Measurements from ENCODE around the gene HDGFL2.

Gene HDGFL2

DNA sequence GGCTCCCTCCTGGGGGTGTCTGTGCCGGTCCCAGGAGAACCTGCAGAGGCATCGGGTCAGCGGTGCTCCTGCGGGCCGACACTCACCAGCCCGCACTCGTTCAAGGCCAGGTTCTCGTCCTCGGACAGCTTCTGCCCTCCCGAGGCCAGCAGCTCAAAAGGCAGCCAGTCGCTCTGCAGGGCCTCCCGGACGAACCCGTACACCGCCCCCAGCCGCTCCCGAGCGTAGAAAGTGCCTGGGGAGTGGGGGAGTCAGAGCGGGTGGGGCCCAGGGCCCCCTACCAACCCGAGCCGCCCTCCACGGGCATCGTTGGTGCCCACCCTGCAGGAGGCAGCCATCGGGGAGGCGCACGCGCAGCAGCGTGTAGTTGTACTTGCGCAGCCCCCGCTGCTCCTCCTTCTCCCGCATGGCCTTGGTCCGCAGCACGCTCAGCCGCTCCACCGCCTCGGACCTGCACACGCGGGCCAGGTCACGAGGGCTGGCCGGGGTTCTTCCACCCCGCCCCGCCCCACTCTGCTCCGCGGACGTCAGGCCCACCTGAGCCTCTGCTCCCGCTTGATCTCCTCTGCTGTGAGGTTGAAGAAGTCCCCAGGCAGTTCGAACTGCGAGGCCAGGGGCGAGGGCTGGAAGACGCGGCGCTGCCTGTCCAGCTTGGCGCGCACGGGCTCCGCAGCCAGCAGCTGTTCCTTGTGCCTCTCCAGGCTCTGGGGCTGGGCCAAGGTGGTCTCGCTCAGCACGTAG, 26.0 kb upstream of the HDGFL2 start:
- DNase-seq = no peak

- no peak for DNase-seq
Measured at GRCh38 chr19:4446704-4447200, 25.3 kb upstream of the HDGFL2 start.

- no peak for DNase-seq
Measured at GRCh38 chr19:4447327-4448146, 24.6 kb upstream of the HDGFL2 start.

DNA sequence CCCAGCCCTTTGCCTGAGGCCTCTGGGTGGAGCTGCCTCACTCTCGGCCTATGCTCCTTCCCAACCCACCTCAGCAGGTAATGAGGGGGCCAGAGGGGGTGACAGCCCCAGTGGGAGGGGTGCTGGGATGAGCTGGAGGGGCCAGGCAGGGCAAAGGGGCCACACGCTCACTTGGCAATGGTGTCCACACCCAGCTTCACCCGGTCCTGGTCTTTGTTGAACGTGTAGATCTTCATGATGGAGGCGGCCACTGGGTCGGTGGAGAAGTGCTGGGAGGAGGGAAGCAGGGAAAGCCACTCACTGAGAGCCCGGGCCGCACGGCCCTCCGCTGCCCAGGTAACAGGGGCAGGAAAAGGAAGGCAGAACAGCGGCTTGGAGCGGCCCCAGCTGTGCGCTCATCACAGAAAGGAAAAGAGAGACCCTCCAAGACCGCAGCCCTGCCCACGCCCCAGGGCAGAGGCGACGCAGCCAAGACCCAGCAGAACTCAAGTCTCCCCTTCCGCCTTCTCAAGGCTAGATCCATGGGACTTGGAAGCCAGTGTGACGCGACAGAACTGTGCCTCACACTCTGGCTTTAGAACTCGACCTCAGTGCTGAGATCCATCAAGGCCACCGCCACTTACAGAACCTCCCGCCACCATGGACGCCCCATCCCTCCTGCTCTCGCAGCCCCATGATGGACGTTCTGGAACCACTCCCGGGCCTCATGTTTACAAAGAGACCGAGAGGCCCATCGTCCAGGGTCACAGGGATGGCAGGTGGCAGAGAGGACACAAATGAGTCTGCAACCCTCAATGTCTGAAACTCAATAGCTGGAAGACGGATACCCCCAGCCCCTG, 23.7 kb upstream of the HDGFL2 start:
- no peak for DNase-seq

DNA sequence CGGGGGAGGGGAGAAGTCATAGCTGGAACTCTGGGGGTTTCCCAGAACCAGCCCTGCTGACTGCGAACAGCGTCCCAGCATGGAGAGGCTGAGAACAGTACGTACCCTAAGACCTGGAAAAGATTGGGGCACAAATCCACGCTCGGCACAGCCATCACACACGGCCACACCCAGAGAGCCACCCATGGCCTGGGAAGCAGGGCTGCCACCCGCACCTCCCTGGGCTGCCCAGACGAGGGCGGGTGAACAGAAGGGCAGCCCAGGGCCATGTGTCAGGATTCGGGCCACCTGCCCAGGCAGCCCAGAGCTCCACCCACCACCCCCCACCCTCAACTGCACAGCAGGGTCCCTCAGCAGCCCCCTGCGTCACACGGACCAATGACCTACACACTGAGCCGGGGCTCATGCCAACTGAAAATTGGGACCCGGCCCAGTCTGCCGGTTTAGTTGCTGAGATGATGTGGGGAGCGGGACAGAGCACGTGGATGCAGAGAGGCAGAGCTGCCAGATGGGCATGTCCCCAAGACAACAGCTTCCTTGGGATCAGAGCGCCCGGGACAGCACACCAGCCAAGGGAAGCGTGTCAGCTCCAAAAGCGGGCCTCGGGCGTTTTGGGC, 23.0 kb upstream of the HDGFL2 start:
- no peak for DNase-seq

DNA sequence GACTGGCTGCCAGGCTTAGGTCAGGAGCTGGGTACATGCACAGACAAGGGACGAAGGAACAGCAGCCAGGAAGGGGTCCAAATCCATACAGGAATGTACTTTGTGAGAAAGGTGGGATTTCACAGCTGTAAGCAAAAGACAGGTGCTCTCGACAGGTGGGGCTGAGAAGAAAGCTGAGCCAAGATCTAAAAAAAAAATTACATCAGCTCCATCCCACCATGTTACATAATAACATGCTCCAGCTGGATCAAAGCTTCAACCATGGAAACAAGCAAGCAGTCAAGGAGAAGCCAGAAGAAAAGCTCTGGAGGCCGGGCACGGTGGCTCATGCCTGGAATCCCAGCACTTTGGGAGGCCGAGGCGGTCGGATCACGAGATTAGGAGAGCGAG, 22.5 kb upstream of the HDGFL2 start:
- no peak for DNase-seq

DNA sequence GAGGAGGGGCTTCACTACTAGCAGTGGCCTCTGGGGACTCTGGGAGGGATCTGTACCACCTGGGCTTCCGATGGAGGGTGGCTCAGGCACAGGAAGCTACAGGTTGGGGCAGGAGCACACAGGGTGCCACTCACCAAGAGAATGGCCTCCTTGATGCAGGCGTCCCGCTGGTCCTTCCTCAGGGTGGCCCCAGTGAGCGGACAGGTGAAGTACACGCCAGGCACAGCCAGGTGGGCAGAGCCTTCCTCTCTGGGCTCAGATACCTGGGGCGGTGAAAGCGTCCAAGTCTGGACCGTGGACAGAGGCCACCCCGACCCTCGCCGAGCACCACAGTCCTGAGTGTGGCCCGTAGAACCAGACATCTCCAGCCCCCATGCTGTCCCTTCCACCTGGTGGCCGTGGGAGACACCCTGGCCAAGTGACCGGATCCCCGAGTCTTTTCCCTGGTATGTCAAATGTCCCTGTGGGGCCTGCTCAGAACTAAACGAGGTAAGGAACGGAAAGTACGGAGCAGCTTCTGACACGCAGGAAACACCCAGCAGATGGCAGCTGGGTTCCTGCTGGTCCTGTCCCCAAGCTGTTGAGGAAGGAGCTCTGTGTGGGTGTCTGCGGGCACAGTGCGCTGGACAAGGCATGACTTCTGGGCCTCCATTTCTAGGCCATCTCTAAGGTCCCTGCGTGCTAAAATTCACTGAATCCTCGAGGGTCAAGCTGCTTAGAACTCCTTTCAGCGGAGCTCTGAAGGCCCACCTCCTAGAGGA, 19.7 kb upstream of the HDGFL2 start:
- DNase-seq = no peak

- DNase-seq = no peak
Measured at GRCh38 chr19:4453232-4454179, 18.6 kb upstream of the HDGFL2 start.

GRCh38 chr19:4454747-4455718, 17.1 kb upstream of the HDGFL2 start:
- DNase-seq = no peak

DNA sequence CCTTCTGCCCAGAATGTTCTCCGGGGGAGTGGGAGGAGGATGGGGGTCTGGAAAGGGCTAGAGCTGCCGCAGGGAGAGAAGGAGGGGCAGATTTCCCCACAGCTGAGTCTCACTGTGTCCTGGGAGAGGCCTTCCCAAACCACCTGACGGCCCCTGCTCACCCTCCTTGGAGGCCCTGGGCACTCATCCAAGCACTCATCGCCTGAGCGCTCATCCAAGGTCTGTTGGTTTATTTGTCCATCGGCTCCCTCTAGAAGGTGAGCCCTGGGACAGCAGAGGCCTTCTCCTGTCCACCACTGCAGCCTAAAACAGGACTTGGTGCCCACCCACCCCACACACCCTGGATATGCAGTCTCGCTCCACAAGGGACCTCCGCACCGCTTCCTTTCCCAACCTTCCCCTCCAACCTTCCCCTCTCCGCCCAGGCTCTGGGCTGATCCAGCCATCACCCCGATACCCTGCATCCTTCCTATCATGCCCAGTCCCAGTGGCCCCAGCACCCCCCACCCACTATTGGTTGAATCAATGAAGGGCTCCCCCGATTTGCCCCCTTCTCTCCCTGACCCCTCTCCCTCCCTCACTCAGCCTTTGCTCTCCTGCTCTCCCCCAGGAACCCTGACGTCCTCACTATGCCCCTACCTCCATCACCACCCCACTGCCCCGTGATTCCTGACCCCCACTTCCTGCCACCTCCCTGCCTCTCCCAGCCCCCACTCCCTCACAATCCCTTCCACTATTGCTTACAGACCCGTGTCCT, 16.2 kb upstream of the HDGFL2 start:
- no peak for DNase-seq

GRCh38 chr19:4456476-4456842, 15.6 kb upstream of the HDGFL2 start:
- DNase-seq = peak; percentile 27 to 37

- DNase-seq = peak in 1 of 2 experiments; percentile 52
Measured at GRCh38 chr19:4456843-4457653, 15.0 kb upstream of the HDGFL2 start.

- peak; percentile 99 for DNase-seq
Measured at GRCh38 chr19:4457654-4458395, 14.3 kb upstream of the HDGFL2 start, which contains the start of gene UBXN6. UBXN6 (minus strand) TSS chr19:4457794; CDS start chr19:4457697, 97 bp downstream.

- DNase-seq = no peak
Measured at GRCh38 chr19:4464815-4465581, 7.1 kb upstream of the HDGFL2 start.

GRCh38 chr19:4467835-4468234, 4.3 kb upstream of the HDGFL2 start:
- no peak for DNase-seq
